ENCODE results near the gene COL6A1.

DNA sequence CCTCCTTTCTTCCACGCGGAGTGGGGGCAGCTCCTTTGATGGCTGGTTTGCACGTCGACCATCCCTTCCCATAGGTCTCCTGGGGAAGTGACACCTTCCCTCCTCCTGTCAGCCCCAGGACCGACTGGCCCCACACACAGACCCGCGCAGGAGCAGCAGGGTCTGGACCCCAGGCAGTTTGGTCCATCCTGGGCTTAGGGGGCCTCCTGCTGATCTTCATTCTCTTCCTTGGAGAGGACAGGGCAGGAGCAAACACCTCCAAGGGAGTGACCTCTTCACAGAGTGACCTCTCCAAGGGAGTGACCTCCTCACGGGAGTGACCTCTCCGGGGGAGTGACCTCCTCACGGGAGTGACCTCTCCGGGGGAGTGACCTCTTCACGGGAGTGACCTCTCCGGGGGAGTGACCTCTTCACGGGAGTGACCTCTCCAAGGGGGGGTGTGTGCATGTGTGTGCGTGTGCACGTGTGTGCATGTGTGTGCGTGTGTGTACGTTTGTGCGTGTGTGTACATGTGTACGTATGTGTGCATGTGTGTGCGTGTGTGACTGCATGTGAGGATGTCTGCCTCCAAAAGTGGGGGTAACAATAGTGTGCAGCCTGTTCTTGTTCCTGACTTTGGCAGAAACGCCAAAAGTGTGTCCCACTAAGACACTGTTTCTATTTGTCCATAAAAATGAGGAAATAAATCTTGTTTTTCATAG, 29.8 kb downstream of the COL6A1 start:
- no peak for TF ChIP-seq CTCF (IDR thresholded peaks at IDR 0.05)
- TF ChIP-seq ZNF121 (CRISPR knock-in tag; IDR thresholded peaks at IDR 0.05) = no peak
- TF ChIP-seq PREB (CRISPR knock-in tag; IDR thresholded peaks at IDR 0.05; ENCODE audit: borderline replicate concordance) = no peak
- TF ChIP-seq ZNF232 (CRISPR knock-in tag; IDR thresholded peaks at IDR 0.05) = no peak
- TF ChIP-seq MAX (CRISPR knock-in tag; IDR thresholded peaks at IDR 0.05) = no peak
